Activated CD4-positive, alpha-beta memory T cell treated with anti-CD3 and anti-CD28 coated beads for 36 hours (primary cell): ENCODE data around the gene DMAC2. TPM values are rescaled to one million over a fixed set of nuclear protein-coding genes. Genes with fewer than 3 reads are reported as not detected.
"Not testable (repeated sequence)": the region's sequence is repeated elsewhere in the genome, so short reads cannot be mapped to it uniquely, and the experiment has no call there.

Experiments
- CTCF ChIA-PET: fragments of 350-600 bp; sonication (Branson Sonifier 250); formaldehyde crosslinking; loops from one replicate; lab custom pipeline; 2021; ENCODE audit warnings: antibody characterized with exemption, inconsistent platforms; lab: Charles Lee
- POLR2A ChIA-PET: fragments of 350-600 bp; sonication (Branson Sonifier 250); formaldehyde crosslinking; loops from one replicate; lab custom pipeline; 2021; ENCODE audit warnings: antibody characterized with exemption; lab: Charles Lee
- DNase-seq: peaks from one replicate; pipeline ENCODE4 v3.0.0-alpha.2; 2020
- H3K27ac Mint-ChIP-seq: one replicate; pipeline ENCODE4 v1.8.0; 2021; ENCODE audit warnings: mixed read lengths
- H3K27me3 Mint-ChIP-seq: one replicate; pipeline ENCODE4 v1.8.0; 2021; ENCODE audit warnings: mixed read lengths
- H3K36me3 Mint-ChIP-seq: one replicate; pipeline ENCODE4 v1.8.0; 2021; ENCODE audit warnings: mixed read lengths
- H3K4me1 Mint-ChIP-seq: one replicate; pipeline ENCODE4 v1.8.0; 2021; ENCODE audit warnings: low read depth, mixed read lengths
- H3K4me3 Mint-ChIP-seq: one replicate; pipeline ENCODE4 v1.8.0; 2021; ENCODE audit warnings: mild to moderate bottlenecking, mixed read lengths
- H3K9me3 Mint-ChIP-seq: one replicate; pipeline ENCODE4 v1.8.0; 2021; ENCODE audit warnings: mixed read lengths
- intact Hi-C: fragments of 100-400 bp; cut with micrococcal nuclease; formaldehyde crosslinking; loops from one replicate; pipeline ENCODE4 v1.15.1; 2023
- total RNA-seq, 2 experiments: library from RNA; stranded (reverse); gene quantifications; one replicate each; pipeline ENCODE4 v1.2.3, GENCODE V29; 2021

Gene DMAC2
- total RNA-seq, 2 experiments from 2014 or later, result 47.5 to 47.8 TPM

DNA sequence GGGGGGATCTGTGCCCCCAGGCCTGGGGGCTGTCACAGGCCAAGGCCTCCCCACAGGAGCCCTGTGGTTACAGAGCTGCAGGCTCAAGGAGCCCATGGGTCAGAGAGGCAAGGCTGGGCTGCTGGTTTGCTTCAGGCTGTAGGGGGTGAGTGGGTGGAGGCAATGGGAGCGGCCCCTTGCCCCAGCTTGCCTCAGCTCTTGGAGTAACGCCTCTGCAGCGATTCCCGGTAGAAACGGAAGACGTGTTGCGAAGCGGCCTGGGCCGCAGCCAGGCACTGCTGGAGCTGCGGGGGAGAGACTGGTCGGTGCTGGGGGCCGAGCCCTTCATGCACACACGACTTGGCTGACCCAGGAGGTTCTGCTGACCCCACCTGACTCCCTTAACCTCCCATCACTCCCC is 53.3 kb downstream of the DMAC2 start:
- Mint-ChIP-seq H3K27me3 (no peaks in the 10 kb centered on the region), H3K36me3 (peaks cover 14% of the 10 kb centered on the region), H3K4me3 (no peak overlapping the region), H3K4me1 (no peaks in the 10 kb centered on the region), H3K27ac (no peak overlapping the region), H3K9me3 (no peaks in the 10 kb centered on the region)
- intact Hi-C loops, result no loop called here
- ChIA-PET POLR2A (interaction anchor here (0.8 kb wide), 1 partner anchor 9 kb away, joined by 5 read pairs; no protein-coding TSS in a partner anchor), CTCF (no interaction called here)
- no peak for DNase-seq

GRCh38 chr19:41384351-41384750 is 55.4 kb downstream of the DMAC2 start:
- ChIA-PET POLR2A (interaction anchor here (1.1 kb wide), 1 partner anchor 19 kb away, joined by 3 read pairs; no protein-coding TSS in a partner anchor), CTCF (no interaction called here)
- Mint-ChIP-seq H3K9me3 (no peaks in the 10 kb centered on the region), H3K27me3 (no peaks in the 10 kb centered on the region), H3K27ac (no peak overlapping the region), H3K36me3 (peaks cover 8% of the 10 kb centered on the region), H3K4me3 (no peak overlapping the region), H3K4me1 (no peaks in the 10 kb centered on the region)
- DNase-seq, result no peak
- intact Hi-C loops, result no loop called here

DNA sequence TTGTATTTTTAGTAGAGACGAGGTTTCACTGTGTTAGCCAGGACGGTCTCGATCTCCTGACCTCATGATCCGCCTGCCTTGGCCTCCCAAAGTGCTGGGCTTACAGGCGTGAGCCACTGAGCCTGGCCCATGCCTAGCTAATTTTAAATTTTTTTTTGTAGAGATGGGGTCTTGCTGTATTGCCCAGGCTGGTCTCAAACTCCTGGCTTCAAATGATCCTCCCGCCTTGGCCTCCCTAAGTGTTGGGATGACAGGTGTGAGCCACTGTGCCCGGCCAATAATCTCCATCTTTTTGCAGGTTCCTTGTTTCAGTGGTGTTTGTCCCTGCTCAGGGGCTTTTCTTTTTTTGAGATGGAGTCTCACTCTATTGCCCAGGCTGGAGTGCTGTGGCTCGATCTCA is 58.2 kb downstream of the DMAC2 start:
- POLR2A ChIA-PET, intact Hi-C loops, H3K4me3 Mint-ChIP-seq: not testable (repeated sequence)

More for the DNA sequence above, 58.2 kb downstream of the DMAC2 start:
- H3K27me3 Mint-ChIP-seq, H3K4me1 Mint-ChIP-seq, H3K27ac Mint-ChIP-seq, H3K36me3 Mint-ChIP-seq, DNase-seq, CTCF ChIA-PET, H3K9me3 Mint-ChIP-seq: not testable (repeated sequence)

Other genes with a start within 250 kb of the DMAC2 start
- under 1 TPM; 0.75 to 0.76 TPM for gene CYP2S1, start 246.7 kb downstream of the DMAC2 start, total RNA-seq
- under 1 TPM; 0.17 to 0.31 TPM for gene AXL, start 220.7 kb downstream of the DMAC2 start, total RNA-seq
- gene HNRNPUL1, start 175.5 kb downstream of the DMAC2 start, total RNA-seq, result 100 to 1,000 TPM; 290 to 295 TPM
- 10 to 100 TPM; 20.5 to 23.4 TPM for gene CCDC97, start 129.7 kb downstream of the DMAC2 start, total RNA-seq
- 100 to 1,000 TPM; 108 to 110 TPM for gene TGFB1, start 86.0 kb downstream of the DMAC2 start, total RNA-seq
- 1 to 10 TPM; 4.7 to 5.1 TPM for gene B9D2, start 75.8 kb downstream of the DMAC2 start, total RNA-seq
- 1 to 10 TPM; 4.5 to 4.6 TPM for gene TMEM91, start 63.4 kb downstream of the DMAC2 start, total RNA-seq
- 10 to 100 TPM; 43.0 to 45.5 TPM for gene EXOSC5, start 42.6 kb downstream of the DMAC2 start, total RNA-seq
- gene BCKDHA, start 42.1 kb downstream of the DMAC2 start, total RNA-seq, result 10 to 100 TPM; 17.4 to 23.2 TPM
- gene B3GNT8, start 12.5 kb downstream of the DMAC2 start, total RNA-seq, result under 1 TPM; 0.55 to 0.68 TPM
- gene ERICH4, start 3.2 kb upstream of the DMAC2 start, total RNA-seq, result not detected
- gene CEACAM21, start 136.3 kb upstream of the DMAC2 start, total RNA-seq, result 10 to 100 TPM; 40.8 to 40.9 TPM
- gene CEACAM4, start 187.2 kb upstream of the DMAC2 start, total RNA-seq, result not detected
- not detected for gene CEACAM7, start 248.4 kb upstream of the DMAC2 start, total RNA-seq